ENCODE data around the gene HSD17B7. TPM values are rescaled to one million over a fixed set of nuclear protein-coding genes. Genes with fewer than 3 reads are reported as not detected.

Gene HSD17B7
- total and polyA plus RNA-seq, 2 of the 13 experiments (the other 11 are each of a cell fraction or from before 2014, with no cell fraction given), result 43.9 to 84.9 TPM

DNA sequence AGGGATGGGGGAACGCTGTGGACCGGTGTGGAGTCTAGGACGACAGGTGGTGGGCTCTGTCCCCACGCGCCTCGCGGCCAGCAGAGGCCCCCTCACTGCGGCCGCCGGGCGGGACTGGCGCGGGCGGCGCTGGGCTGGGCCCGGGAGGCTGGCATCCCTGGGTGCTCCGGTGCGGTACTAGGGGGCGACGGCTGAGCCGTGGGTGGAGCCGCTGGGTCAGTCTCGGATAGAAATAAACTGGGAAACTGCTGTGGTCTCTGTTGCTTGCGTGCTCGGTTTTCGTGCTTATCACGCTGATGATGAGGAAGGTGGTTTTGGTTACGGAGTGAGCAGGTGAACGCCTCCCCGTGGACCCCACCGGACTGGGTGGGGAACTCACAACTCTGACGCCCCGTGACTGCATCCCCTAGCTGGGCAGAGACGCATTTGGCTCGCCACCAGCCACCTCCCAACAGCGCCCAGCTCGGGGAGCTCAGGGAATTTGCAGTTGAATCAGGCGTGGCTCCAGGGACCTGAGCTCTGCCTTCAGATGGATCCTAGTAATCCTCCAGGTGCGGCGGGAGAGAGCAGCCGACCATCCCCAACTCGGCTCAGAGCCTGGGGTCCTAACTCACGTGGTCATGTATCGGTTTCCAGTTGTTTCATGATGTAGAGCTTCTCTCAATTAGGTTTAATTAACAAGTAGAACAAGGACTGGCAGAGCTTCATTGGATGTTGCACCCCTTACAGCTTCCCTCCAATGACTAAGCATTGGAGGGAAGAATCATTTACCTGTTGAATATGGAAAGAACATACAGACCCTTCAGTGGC, 32.1 kb downstream of the HSD17B7 start (continued):
- TF ChIP-seq ZFX (CRISPR knock-in tag; IDR thresholded peaks at IDR 0.05; ENCODE audit: low read depth) (0 out of 2 replicates have a peak, but pooled peaks have one; percentile 22), SALL1 (CRISPR knock-in tag; IDR thresholded peaks at IDR 0.05) (0 out of 2 replicates have a peak, but pooled peaks have one; percentile 31), DNMT1 (CRISPR knock-in tag; IDR thresholded peaks at IDR 0.05) (0 out of 2 replicates have a peak, but pooled peaks have one; percentile 30), KDM1A (CRISPR knock-in tag; IDR thresholded peaks at IDR 0.05) (no peak), XBP1 (CRISPR knock-in tag; IDR thresholded peaks at IDR 0.05) (no peak), ZNF616 (CRISPR knock-in tag; IDR thresholded peaks at IDR 0.05; ENCODE audit: low read depth) (no peak)
- TF ChIP-seq, protein P1, sequence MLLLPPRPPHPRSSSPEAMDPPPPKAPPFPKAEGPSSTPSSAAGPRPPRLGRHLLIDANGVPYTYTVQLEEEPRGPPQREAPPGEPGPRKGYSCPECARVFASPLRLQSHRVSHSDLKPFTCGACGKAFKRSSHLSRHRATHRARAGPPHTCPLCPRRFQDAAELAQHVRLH (CRISPR knock-in tag; IDR thresholded peaks at IDR 0.05; ENCODE audit: borderline replicate concordance, low read depth), result no peak
- TF ChIP-seq, protein P2, sequence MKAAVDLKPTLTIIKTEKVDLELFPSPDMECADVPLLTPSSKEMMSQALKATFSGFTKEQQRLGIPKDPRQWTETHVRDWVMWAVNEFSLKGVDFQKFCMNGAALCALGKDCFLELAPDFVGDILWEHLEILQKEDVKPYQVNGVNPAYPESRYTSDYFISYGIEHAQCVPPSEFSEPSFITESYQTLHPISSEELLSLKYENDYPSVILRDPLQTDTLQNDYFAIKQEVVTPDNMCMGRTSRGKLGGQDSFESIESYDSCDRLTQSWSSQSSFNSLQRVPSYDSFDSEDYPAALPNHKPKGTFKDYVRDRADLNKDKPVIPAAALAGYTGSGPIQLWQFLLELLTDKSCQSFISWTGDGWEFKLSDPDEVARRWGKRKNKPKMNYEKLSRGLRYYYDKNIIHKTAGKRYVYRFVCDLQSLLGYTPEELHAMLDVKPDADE (CRISPR knock-in tag; IDR thresholded peaks at IDR 0.05), result no peak
- TF ChIP-seq, protein P3, sequence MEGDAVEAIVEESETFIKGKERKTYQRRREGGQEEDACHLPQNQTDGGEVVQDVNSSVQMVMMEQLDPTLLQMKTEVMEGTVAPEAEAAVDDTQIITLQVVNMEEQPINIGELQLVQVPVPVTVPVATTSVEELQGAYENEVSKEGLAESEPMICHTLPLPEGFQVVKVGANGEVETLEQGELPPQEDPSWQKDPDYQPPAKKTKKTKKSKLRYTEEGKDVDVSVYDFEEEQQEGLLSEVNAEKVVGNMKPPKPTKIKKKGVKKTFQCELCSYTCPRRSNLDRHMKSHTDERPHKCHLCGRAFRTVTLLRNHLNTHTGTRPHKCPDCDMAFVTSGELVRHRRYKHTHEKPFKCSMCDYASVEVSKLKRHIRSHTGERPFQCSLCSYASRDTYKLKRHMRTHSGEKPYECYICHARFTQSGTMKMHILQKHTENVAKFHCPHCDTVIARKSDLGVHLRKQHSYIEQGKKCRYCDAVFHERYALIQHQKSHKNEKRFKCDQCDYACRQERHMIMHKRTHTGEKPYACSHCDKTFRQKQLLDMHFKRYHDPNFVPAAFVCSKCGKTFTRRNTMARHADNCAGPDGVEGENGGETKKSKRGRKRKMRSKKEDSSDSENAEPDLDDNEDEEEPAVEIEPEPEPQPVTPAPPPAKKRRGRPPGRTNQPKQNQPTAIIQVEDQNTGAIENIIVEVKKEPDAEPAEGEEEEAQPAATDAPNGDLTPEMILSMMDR (CRISPR knock-in tag; IDR thresholded peaks at IDR 0.05), result peak; percentile 16; the same call in 1 of the 2 replicates
